ENCODE measurements around the gene TLE4.
"Not testable (repeated sequence)": the region's sequence is repeated elsewhere in the genome, so short reads cannot be mapped to it uniquely, and the experiment has no call there.

The TLE4 gene

GRCh38 chr9:79638806-79639205, 67.0 kb downstream of the TLE4 start:
- Histone ChIP-seq H3K9me3 (ENCODE audit: control insufficient read depth, insufficient read depth, low read length) (no peaks in the 10 kb centered on the region), H4K20me1 (ENCODE audit: control insufficient read depth, insufficient read depth, low read depth, low read length) (no peaks in the 10 kb centered on the region), H3K4me1 (ENCODE audit: control insufficient read depth, low read length) (no peaks in the 10 kb centered on the region), H3F3A (ENCODE audit: control insufficient read depth, insufficient read depth) (no peaks in the 10 kb centered on the region), H3K4me2 (ENCODE audit: low read length) (no peak overlapping the region), H3K9me2 (replicated peaks; ENCODE audit: control insufficient read depth, low read length) (no peaks in the 10 kb centered on the region), H3K27ac (ENCODE audit: low read depth, low read length) (no peak overlapping the region), H3K4me3 (ENCODE audit: low read length) (no peak overlapping the region), H3K36me3 (ENCODE audit: control insufficient read depth, low read length) (no peaks in the 10 kb centered on the region), H3K27me3 (ENCODE audit: control insufficient read depth, low read length) (no peaks in the 10 kb centered on the region), H3K79me2 (ENCODE audit: control insufficient read depth, low read length) (no peaks in the 10 kb centered on the region)
- TF ChIP-seq, protein P1, sequence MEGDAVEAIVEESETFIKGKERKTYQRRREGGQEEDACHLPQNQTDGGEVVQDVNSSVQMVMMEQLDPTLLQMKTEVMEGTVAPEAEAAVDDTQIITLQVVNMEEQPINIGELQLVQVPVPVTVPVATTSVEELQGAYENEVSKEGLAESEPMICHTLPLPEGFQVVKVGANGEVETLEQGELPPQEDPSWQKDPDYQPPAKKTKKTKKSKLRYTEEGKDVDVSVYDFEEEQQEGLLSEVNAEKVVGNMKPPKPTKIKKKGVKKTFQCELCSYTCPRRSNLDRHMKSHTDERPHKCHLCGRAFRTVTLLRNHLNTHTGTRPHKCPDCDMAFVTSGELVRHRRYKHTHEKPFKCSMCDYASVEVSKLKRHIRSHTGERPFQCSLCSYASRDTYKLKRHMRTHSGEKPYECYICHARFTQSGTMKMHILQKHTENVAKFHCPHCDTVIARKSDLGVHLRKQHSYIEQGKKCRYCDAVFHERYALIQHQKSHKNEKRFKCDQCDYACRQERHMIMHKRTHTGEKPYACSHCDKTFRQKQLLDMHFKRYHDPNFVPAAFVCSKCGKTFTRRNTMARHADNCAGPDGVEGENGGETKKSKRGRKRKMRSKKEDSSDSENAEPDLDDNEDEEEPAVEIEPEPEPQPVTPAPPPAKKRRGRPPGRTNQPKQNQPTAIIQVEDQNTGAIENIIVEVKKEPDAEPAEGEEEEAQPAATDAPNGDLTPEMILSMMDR (IDR thresholded peaks at IDR 0.05; ENCODE audit: low read depth, low read length, poor library complexity, severe bottlenecking) = no peak
- TF ChIP-seq EZH2phosphoT487 (IDR thresholded peaks at IDR 0.05; ENCODE audit: borderline replicate concordance, low read length) = no peak

DNA sequence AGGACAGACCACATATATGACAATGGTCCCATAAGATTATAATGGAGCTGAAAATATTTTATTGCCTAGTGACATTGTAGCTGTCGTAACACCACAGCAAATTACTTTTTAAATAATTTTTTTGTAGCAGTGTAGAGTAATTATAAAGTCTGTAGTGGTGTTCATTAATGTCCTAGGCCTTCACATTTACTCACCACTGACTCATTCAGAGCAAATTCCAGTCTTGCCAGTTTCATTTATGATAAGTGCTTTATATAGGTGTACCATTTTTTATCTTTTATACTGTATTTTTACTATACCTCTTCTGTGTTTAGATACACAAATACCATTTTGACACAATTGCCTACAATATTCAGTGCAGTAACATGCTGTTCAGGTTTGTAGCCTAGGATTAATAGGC, 67.6 kb downstream of the TLE4 start:
- Histone ChIP-seq H3K9me2 (replicated peaks; ENCODE audit: control insufficient read depth, low read length) (no peaks in the 10 kb centered on the region), H3F3A (ENCODE audit: control insufficient read depth, insufficient read depth) (no peaks in the 10 kb centered on the region), H3K4me3 (ENCODE audit: low read length) (no peak overlapping the region), H4K20me1 (ENCODE audit: control insufficient read depth, insufficient read depth, low read depth, low read length) (no peaks in the 10 kb centered on the region), H3K27me3 (ENCODE audit: control insufficient read depth, low read length) (no peaks in the 10 kb centered on the region), H3K27ac (ENCODE audit: low read depth, low read length) (no peak overlapping the region), H3K36me3 (ENCODE audit: control insufficient read depth, low read length) (0 out of 2 replicates have a peak, but pooled peaks cover 2% of the 10 kb centered on the region), H3K4me2 (ENCODE audit: low read length) (no peak overlapping the region), H3K9me3 (ENCODE audit: control insufficient read depth, insufficient read depth, low read length) (no peaks in the 10 kb centered on the region), H3K79me2 (ENCODE audit: control insufficient read depth, low read length) (no peaks in the 10 kb centered on the region), H3K4me1 (ENCODE audit: control insufficient read depth, low read length) (no peaks in the 10 kb centered on the region)
- TF ChIP-seq, protein P1 (IDR thresholded peaks at IDR 0.05; ENCODE audit: low read depth, low read length, poor library complexity, severe bottlenecking) = no peak
- no peak for TF ChIP-seq EZH2phosphoT487 (IDR thresholded peaks at IDR 0.05; ENCODE audit: borderline replicate concordance, low read length)

- H3K36me3 ChIP-seq (ENCODE audit: control insufficient read depth, low read length); H3K9me3 ChIP-seq (ENCODE audit: control insufficient read depth, insufficient read depth, low read length); H3K27ac ChIP-seq (ENCODE audit: low read depth, low read length); H3K27me3 ChIP-seq (ENCODE audit: control insufficient read depth, low read length); H3K4me2 ChIP-seq (ENCODE audit: low read length); H3K79me2 ChIP-seq (ENCODE audit: control insufficient read depth, low read length); H3F3A ChIP-seq (ENCODE audit: control insufficient read depth, insufficient read depth); H4K20me1 ChIP-seq (ENCODE audit: control insufficient read depth, insufficient read depth, low read depth, low read length); H3K4me3 ChIP-seq (ENCODE audit: low read length); H3K4me1 ChIP-seq (ENCODE audit: control insufficient read depth, low read length); H3K9me2 ChIP-seq (replicated peaks; ENCODE audit: control insufficient read depth, low read length): not testable (repeated sequence)
Observed at GRCh38 chr9:79640067-79640466, 68.3 kb downstream of the TLE4 start.

DNA sequence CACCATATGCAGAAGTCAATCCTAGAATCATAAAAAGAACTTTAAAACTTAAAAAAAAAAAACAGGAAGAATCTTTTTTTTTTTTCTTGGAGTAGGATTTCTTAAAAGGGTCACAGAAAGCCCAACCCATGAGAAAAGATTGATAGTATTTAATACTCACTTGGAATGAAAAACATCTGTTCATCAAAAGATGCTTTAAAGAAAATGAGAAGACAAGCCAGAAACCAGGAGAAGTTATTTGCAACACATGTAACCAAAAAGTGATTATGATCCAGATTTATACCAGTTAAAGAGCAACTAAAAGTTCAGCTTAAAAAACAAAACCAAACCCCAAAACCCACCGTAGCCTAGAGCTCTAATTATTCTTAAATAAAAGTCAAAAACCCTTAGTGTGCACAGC, 69.3 kb downstream of the TLE4 start:
- H3K4me1 ChIP-seq (ENCODE audit: control insufficient read depth, low read length) = no peaks in the 10 kb centered on the region
- no peaks in the 10 kb centered on the region for H3K79me2 ChIP-seq (ENCODE audit: control insufficient read depth, low read length)
- no peaks in the 10 kb centered on the region for H3K27me3 ChIP-seq (ENCODE audit: control insufficient read depth, low read length)
- no peaks in the 10 kb centered on the region for H3K9me2 ChIP-seq (replicated peaks; ENCODE audit: control insufficient read depth, low read length)
- H3K9me3 ChIP-seq (ENCODE audit: control insufficient read depth, insufficient read depth, low read length) = no peaks in the 10 kb centered on the region
- no peak overlapping the region for H3K27ac ChIP-seq (ENCODE audit: low read depth, low read length)
- no peak overlapping the region for H3K4me3 ChIP-seq (ENCODE audit: low read length)
- H3F3A ChIP-seq (ENCODE audit: control insufficient read depth, insufficient read depth) = no peaks in the 10 kb centered on the region
- no peaks in the 10 kb centered on the region for H4K20me1 ChIP-seq (ENCODE audit: control insufficient read depth, insufficient read depth, low read depth, low read length)
- 0 out of 2 replicates have a peak, but pooled peaks cover 2% of the 10 kb centered on the region for H3K36me3 ChIP-seq (ENCODE audit: control insufficient read depth, low read length)
- TF ChIP-seq, protein P1 (IDR thresholded peaks at IDR 0.05; ENCODE audit: low read depth, low read length, poor library complexity, severe bottlenecking) = no peak
- no peak for TF ChIP-seq EZH2phosphoT487 (IDR thresholded peaks at IDR 0.05; ENCODE audit: borderline replicate concordance, low read length)
- no peak overlapping the region for H3K4me2 ChIP-seq (ENCODE audit: low read length)

All from DOHH2 (cell line).